ENCODE measurements around the gene RPN2.

DNA sequence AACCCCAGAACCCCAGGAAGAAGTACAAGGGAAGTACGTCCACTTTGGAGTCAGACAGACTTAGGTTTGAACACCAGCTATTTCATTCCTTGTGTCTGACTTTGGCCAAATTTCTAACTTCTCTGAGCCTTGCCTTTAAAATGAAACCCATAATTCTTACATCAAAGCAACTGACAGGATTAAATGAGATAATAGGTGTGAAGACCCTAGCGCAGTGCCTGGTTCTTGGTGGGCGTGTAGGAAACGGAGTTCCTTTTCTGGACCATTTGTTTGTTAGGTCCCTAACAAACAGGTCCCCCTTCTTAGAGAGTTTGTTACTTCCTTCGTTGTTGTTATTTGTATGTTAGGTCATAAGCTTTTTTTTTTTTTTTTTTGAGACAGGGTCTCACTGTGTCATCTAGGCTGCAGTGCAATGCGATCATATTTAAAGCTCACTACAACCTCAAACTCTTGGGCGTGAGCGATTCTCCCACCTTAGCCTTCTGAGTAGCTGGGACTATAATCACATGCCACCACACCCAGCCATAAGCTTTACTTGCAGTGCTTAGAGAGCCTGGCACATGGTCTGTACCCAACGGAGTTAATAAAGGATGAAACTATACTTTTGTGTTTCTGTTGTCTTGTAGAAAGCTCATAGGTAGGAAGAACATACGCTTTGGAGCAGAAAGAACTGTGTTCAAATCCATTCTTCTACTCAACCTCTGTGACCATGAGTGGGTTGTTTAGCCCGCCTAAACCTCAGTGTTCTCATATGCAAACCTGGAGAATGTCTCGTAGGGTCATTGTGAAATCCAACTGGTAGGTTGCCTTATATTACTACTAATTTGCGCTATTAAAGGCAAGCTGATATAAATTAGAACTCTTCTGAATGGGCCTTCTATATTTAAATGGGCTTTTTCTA, 22.0 kb downstream of the RPN2 start:
- TF ChIP-seq CTCF (IDR thresholded peaks at IDR 0.05 in 2 of 3, conservative IDR thresholded peaks at IDR 0.05 in 1 of 3; ENCODE audit: control insufficient read depth in 2 of 3, extremely low read depth in 1 of 3, insufficient read depth in 1 of 3, low read depth in 3 of 3, low read length in 3 of 3) (no peak), SUPT20H (IDR thresholded peaks at IDR 0.05; ENCODE audit: borderline replicate concordance, control insufficient read depth, low read depth, low read length) (no peak), SIX5 (IDR thresholded peaks at IDR 0.05; ENCODE audit: low read depth, low read length, severe bottlenecking) (no peak), LARP7 (IDR thresholded peaks at IDR 0.05) (no peak), CREB1 (IDR thresholded peaks at IDR 0.05; ENCODE audit: low read depth) (no peak), EZH2 (IDR thresholded peaks at IDR 0.05; ENCODE audit: borderline replicate concordance, control insufficient read depth, low read depth, low read length) (no peak), STAT1 (conservative IDR thresholded peaks at IDR 0.05) (no peak), TARDBP (IDR thresholded peaks at IDR 0.05; ENCODE audit: borderline replicate concordance) (no peak), PAX5 (IDR thresholded peaks at IDR 0.05; ENCODE audit: borderline replicate concordance, low read depth, low read length) (no peak)
